GM21529 (cell line): ENCODE results near the gene RABGAP1L.

Source experiments
- ATAC-seq: cut with Tn5 transposase; IDR thresholded peaks from one replicate; pipeline ENCODE4 v1.9.1; 2021; ENCODE audit not compliant: unreplicated experiment

Gene RABGAP1L

GRCh38 chr1:174911606-174912005 lies 752.3 kb downstream of the RABGAP1L start:
- ATAC-seq: no peak

- no peak for ATAC-seq
Measured at GRCh38 chr1:174912264-174912663, 752.9 kb downstream of the RABGAP1L start.

- no peak for ATAC-seq
Measured at GRCh38 chr1:174913225-174913903, 754.0 kb downstream of the RABGAP1L start.

- ATAC-seq: no peak
Measured at GRCh38 chr1:174914991-174915390, 755.7 kb downstream of the RABGAP1L start.

GRCh38 chr1:174916846-174917245 lies 757.5 kb downstream of the RABGAP1L start:
- ATAC-seq: no peak

GRCh38 chr1:174920093-174920492 lies 760.8 kb downstream of the RABGAP1L start:
- no peak for ATAC-seq

GRCh38 chr1:174922121-174922520 lies 762.8 kb downstream of the RABGAP1L start:
- no peak for ATAC-seq

- ATAC-seq: no peak
Measured at GRCh38 chr1:174923820-174924219, 764.5 kb downstream of the RABGAP1L start.

- no peak for ATAC-seq
Measured at GRCh38 chr1:174928541-174928940, 769.2 kb downstream of the RABGAP1L start.

GRCh38 chr1:174931214-174931613 lies 771.9 kb downstream of the RABGAP1L start:
- no peak for ATAC-seq

- no peak for ATAC-seq
Measured at GRCh38 chr1:174932587-174932986, 773.3 kb downstream of the RABGAP1L start.

- ATAC-seq: no peak
Measured at GRCh38 chr1:174935961-174936727, 776.8 kb downstream of the RABGAP1L start.

- no peak for ATAC-seq
Measured at GRCh38 chr1:174938281-174939007, 779.1 kb downstream of the RABGAP1L start.

GRCh38 chr1:174939775-174940545 lies 780.6 kb downstream of the RABGAP1L start:
- no peak for ATAC-seq

- ATAC-seq: no peak
Measured at GRCh38 chr1:174940646-174941175, 781.4 kb downstream of the RABGAP1L start.

GRCh38 chr1:174942547-174943255 lies 783.4 kb downstream of the RABGAP1L start:
- no peak for ATAC-seq

GRCh38 chr1:174946031-174946430 lies 786.7 kb downstream of the RABGAP1L start:
- no peak for ATAC-seq

GRCh38 chr1:174949061-174949460 lies 789.7 kb downstream of the RABGAP1L start:
- no peak for ATAC-seq

- ATAC-seq: no peak
Measured at GRCh38 chr1:174949645-174950044, 790.3 kb downstream of the RABGAP1L start.
